HG02623 (cell line): ENCODE data around the gene CDIPT.
"Not testable (repeated sequence)": the region's sequence is repeated elsewhere in the genome, so short reads cannot be mapped to it uniquely, and the experiment has no call there.

Source experiments
- ATAC-seq: cut with Tn5 transposase; IDR thresholded peaks from one replicate; pipeline ENCODE4 v1.9.1; 2021; ENCODE audit warnings: moderate library complexity; ENCODE audit not compliant: unreplicated experiment

Gene CDIPT

GRCh38 chr16:29862884-29863668, at the start of gene CDIPT:
CDIPT (minus strand) TSS chr16:29863226; CDS start chr16:29862857, 369 bp downstream.
- ATAC-seq = peak; percentile 97

- ATAC-seq = no peak
Measured at GRCh38 chr16:29912087-29912486, 49.1 kb upstream of the CDIPT start.

GRCh38 chr16:29911676-29912010, 48.6 kb upstream of the CDIPT start:
- no peak for ATAC-seq

- ATAC-seq = no peak
Measured at GRCh38 chr16:29910819-29911675, 48.0 kb upstream of the CDIPT start.

GRCh38 chr16:29909851-29910250, 46.8 kb upstream of the CDIPT start:
- ATAC-seq = not testable (repeated sequence)

- no peak for ATAC-seq
Measured at GRCh38 chr16:29909391-29909790, 46.4 kb upstream of the CDIPT start.

- ATAC-seq = no peak
Measured at GRCh38 chr16:29908719-29909220, 45.7 kb upstream of the CDIPT start.

GRCh38 chr16:29907973-29908372, 44.9 kb upstream of the CDIPT start:
- no peak for ATAC-seq

- no peak for ATAC-seq
Measured at GRCh38 chr16:29906520-29907244, 43.7 kb upstream of the CDIPT start.

GRCh38 chr16:29905668-29906067, 42.6 kb upstream of the CDIPT start:
- ATAC-seq = no peak

- ATAC-seq = no peak
Measured at GRCh38 chr16:29904947-29905346, 41.9 kb upstream of the CDIPT start.

- no peak for ATAC-seq
Measured at GRCh38 chr16:29903590-29903989, 40.6 kb upstream of the CDIPT start.

- no peak for ATAC-seq
Measured at GRCh38 chr16:29901607-29901945, 38.5 kb upstream of the CDIPT start.

- no peak for ATAC-seq
Measured at GRCh38 chr16:29900888-29901606, 38.0 kb upstream of the CDIPT start.

GRCh38 chr16:29900102-29900887, 37.3 kb upstream of the CDIPT start, which contains the start of gene ASPHD1:
ASPHD1 (plus strand) TSS chr16:29900488; CDS start chr16:29900972, 484 bp downstream.
- peak; percentile 52 for ATAC-seq

GRCh38 chr16:29899516-29900101, 36.6 kb upstream of the CDIPT start, which contains the start of gene SEZ6L2:
SEZ6L2 (minus strand) TSS chr16:29899550; CDS start chr16:29899019, 531 bp downstream.
- no peak for ATAC-seq

GRCh38 chr16:29898804-29899515, 35.9 kb upstream of the CDIPT start:
- no peak for ATAC-seq

- no peak for ATAC-seq
Measured at GRCh38 chr16:29898135-29898803, 35.2 kb upstream of the CDIPT start.
